Measurements from ENCODE around the gene KMT2C.

DNA sequence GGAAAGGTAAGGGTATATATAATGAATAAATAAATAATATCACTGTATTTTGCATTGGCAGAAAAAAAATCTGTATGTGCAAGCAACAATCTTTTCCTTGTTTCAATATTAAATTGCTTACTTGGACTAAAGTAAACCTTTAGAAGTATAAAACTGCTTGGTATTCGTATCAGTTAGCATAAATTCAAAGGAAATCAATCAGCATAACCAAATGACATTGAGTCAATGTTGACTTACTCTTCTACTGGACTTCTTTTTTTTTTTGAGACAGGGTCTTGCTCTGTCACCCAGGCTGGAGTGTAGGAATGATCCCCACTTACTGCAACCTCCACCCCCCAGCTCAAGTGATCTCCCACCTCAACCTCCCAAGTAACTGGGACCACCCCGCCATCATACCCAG is 42.3 kb upstream of the KMT2C start:
- TF ChIP-seq, protein P1, sequence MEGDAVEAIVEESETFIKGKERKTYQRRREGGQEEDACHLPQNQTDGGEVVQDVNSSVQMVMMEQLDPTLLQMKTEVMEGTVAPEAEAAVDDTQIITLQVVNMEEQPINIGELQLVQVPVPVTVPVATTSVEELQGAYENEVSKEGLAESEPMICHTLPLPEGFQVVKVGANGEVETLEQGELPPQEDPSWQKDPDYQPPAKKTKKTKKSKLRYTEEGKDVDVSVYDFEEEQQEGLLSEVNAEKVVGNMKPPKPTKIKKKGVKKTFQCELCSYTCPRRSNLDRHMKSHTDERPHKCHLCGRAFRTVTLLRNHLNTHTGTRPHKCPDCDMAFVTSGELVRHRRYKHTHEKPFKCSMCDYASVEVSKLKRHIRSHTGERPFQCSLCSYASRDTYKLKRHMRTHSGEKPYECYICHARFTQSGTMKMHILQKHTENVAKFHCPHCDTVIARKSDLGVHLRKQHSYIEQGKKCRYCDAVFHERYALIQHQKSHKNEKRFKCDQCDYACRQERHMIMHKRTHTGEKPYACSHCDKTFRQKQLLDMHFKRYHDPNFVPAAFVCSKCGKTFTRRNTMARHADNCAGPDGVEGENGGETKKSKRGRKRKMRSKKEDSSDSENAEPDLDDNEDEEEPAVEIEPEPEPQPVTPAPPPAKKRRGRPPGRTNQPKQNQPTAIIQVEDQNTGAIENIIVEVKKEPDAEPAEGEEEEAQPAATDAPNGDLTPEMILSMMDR (IDR thresholded peaks at IDR 0.05) = no peak
- no peak for TF ChIP-seq POLR2A (IDR thresholded peaks at IDR 0.05)

All from Peyer's patch (tissue), 4 donors.